IMR-90 (cell line): ENCODE measurements around the gene MNT. TPM values are rescaled to one million over a fixed set of nuclear protein-coding genes. Genes with fewer than 3 reads are reported as not detected.

Experiments used
- ATAC-seq: fragments of 200-7000 bp; cut with Tn5 transposase; 2 replicates; pipeline ENCODE4 v1.9.1; 2020; ENCODE audit warnings: low read depth, mild to moderate bottlenecking, moderate library complexity
- BruUV-seq: library from RNA; stranded (reverse); fragments of 400-500 nt; replicated peaks from 2 replicates; lab custom pipeline; 2021; lab: Mats Ljungman, UMichigan
- CTCF ChIA-PET: fragments of 300-600 bp; formaldehyde crosslinking; extraction: SDS; loops from one replicate; lab custom pipeline; 2021; ENCODE audit warnings: antibody characterized with exemption; lab: Yijun Ruan, JAX
- POLR2A ChIA-PET: fragments of 300-600 bp; sonication (Branson Sonifier 250); formaldehyde crosslinking; loops from one replicate; lab custom pipeline; 2022; ENCODE audit warnings: antibody characterized with exemption; ENCODE audit not compliant: unreplicated experiment; lab: Charles Lee
- DNase-seq: peaks from one replicate; pipeline ENCODE4 v3.0.0; 2013
- H2AFZ ChIP-seq: replicated peaks from 2 replicates; pipeline ENCODE3; 2013; ENCODE audit warnings: low read length, mild to moderate bottlenecking; ENCODE audit not compliant: poor library complexity
- H2AK5ac ChIP-seq: 2 replicates; pipeline ENCODE4 v1.6.1; 2013; ENCODE audit warnings: low read depth, low read length, inconsistent platforms
- H2AK9ac ChIP-seq: replicated peaks from 2 replicates; pipeline ENCODE3; 2013; ENCODE audit warnings: mild to moderate bottlenecking, low read depth, low read length, moderate library complexity; ENCODE audit not compliant: poor library complexity
- H2BK120ac ChIP-seq: 2 replicates; pipeline ENCODE4 v1.6.1; 2013; ENCODE audit warnings: low read depth, low read length, inconsistent platforms
- H2BK15ac ChIP-seq: 3 replicates; pipeline ENCODE4 v1.6.1; 2013; ENCODE audit warnings: low read depth, low read length, inconsistent platforms
- H2BK20ac ChIP-seq: 2 replicates; pipeline ENCODE4 v1.6.1; 2013; ENCODE audit warnings: low read depth, mild to moderate bottlenecking, inconsistent platforms, low read length, moderate library complexity
- H2BK5ac ChIP-seq: 2 replicates; pipeline ENCODE4 v1.6.1; 2013; ENCODE audit warnings: mild to moderate bottlenecking, low read depth, low read length, inconsistent platforms; ENCODE audit not compliant: poor library complexity, severe bottlenecking
- H3K14ac ChIP-seq: replicated peaks from 2 replicates; pipeline ENCODE4 v1.6.1; 2013; ENCODE audit warnings: low read depth, low read length, inconsistent platforms
- H3K18ac ChIP-seq: 2 replicates; pipeline ENCODE4 v1.6.1; 2013; ENCODE audit warnings: low read depth, low read length, control low read depth
- H3K23ac ChIP-seq: 2 replicates; pipeline ENCODE4 v1.6.1; 2013; ENCODE audit warnings: low read depth, low read length, inconsistent platforms
- H3K27ac ChIP-seq: 2 replicates; pipeline ENCODE4 v1.5.1; 2013; ENCODE audit warnings: mild to moderate bottlenecking, control low read depth, low read length; ENCODE audit not compliant: insufficient read depth
- H3K27me3 ChIP-seq: 2 replicates; pipeline ENCODE4 v1.6.1; 2013; ENCODE audit warnings: low read length; ENCODE audit not compliant: control insufficient read depth, insufficient read depth
- H3K36me3 ChIP-seq: 2 replicates; pipeline ENCODE4 v1.6.1; 2013; ENCODE audit warnings: low read length, mixed read lengths; ENCODE audit not compliant: control insufficient read depth, insufficient read depth
- H3K4ac ChIP-seq: 2 replicates; pipeline ENCODE4 v1.6.1; 2013; ENCODE audit warnings: low read depth, low read length, inconsistent platforms
- H3K4me1 ChIP-seq: 2 replicates; pipeline ENCODE4 v1.6.1; 2013; ENCODE audit warnings: low read length, mixed read lengths; ENCODE audit not compliant: control insufficient read depth, insufficient read depth
- H3K4me2 ChIP-seq: 2 replicates; pipeline ENCODE4 v1.6.1; 2013; ENCODE audit warnings: low read depth, mild to moderate bottlenecking, control low read depth, low read length, moderate library complexity
- H3K4me3 ChIP-seq: 2 replicates; pipeline ENCODE4 v1.5.1; 2013; ENCODE audit warnings: low read depth, mild to moderate bottlenecking, control low read depth, low read length, moderate library complexity; ENCODE audit not compliant: insufficient read depth
- H3K56ac ChIP-seq: 2 replicates; pipeline ENCODE4 v1.6.1; 2013; ENCODE audit warnings: low read length, inconsistent platforms; ENCODE audit not compliant: insufficient read depth; ENCODE audit errors: extremely low read depth
- H3K79me1 ChIP-seq, 2 experiments: 2 replicates each; pipeline ENCODE4 v1.6.1; 2013; ENCODE audit warnings: low read length in 2 of 2, inconsistent platforms in 1 of 2, low read depth in 1 of 2
- H3K9ac ChIP-seq: 2 replicates; pipeline ENCODE4 v1.6.1; 2013; ENCODE audit warnings: low read depth, low read length, control low read depth
- H3K9me1 ChIP-seq: 2 replicates; pipeline ENCODE4 v1.6.1; 2013; ENCODE audit warnings: low read length, inconsistent platforms; ENCODE audit not compliant: insufficient read depth
- H3K9me3 ChIP-seq: 2 replicates; pipeline ENCODE4 v1.6.1; 2013; ENCODE audit warnings: low read length; ENCODE audit not compliant: control insufficient read depth, insufficient read depth
- H4K20me1 ChIP-seq: 2 replicates; pipeline ENCODE4 v1.6.1; 2013; ENCODE audit warnings: low read length, inconsistent platforms; ENCODE audit not compliant: insufficient read depth
- H4K5ac ChIP-seq: 2 replicates; pipeline ENCODE4 v1.6.1; 2013; ENCODE audit warnings: mild to moderate bottlenecking, low read depth, low read length, control low read depth
- H4K8ac ChIP-seq, 2 experiments: 2 replicates each; pipeline ENCODE4 v1.6.1; 2013; ENCODE audit warnings: low read depth in 2 of 2, low read length in 2 of 2, control low read depth in 1 of 2, inconsistent platforms in 1 of 2
- H4K91ac ChIP-seq: 2 replicates; pipeline ENCODE4 v1.6.1; 2013; ENCODE audit warnings: low read depth, low read length, inconsistent platforms; ENCODE audit not compliant: insufficient read depth
- CHD1 ChIP-seq: IDR thresholded peaks from 2 replicates; pipeline ENCODE4 v1.6.1; 2012; ENCODE audit warnings: low read depth, low read length, improper control_type of control experiment
- MXI1 ChIP-seq: IDR thresholded peaks from 2 replicates; pipeline ENCODE4 v1.6.1; 2012; ENCODE audit warnings: low read depth, mild to moderate bottlenecking, low read length, moderate library complexity, borderline replicate concordance
- NFE2L2 ChIP-seq: fragments of 150-350 bp; IDR thresholded peaks from 2 replicates; pipeline ENCODE4 v1.6.1; 2016; ENCODE audit warnings: low read depth, mild to moderate bottlenecking, low read length
- POLR2A ChIP-seq: IDR thresholded peaks from 2 replicates; pipeline ENCODE4 v1.6.1; 2012; ENCODE audit warnings: mild to moderate bottlenecking, low read depth, low read length
- RCOR1 ChIP-seq: IDR thresholded peaks from 2 replicates; pipeline ENCODE4 v1.6.1; 2012; ENCODE audit warnings: mild to moderate bottlenecking, low read length, improper control_type of control experiment; ENCODE audit not compliant: insufficient replicate concordance
- RFX5 ChIP-seq: IDR thresholded peaks from 2 replicates; pipeline ENCODE4 v1.8.0; 2012; ENCODE audit warnings: low read depth, mild to moderate bottlenecking, low read length, moderate library complexity
- SMC3 ChIP-seq: fragments of 150-350 bp; IDR thresholded peaks from 2 replicates; pipeline ENCODE4 v1.6.1; 2016; ENCODE audit warnings: low read depth, mild to moderate bottlenecking, antibody characterized with exemption, low read length, moderate library complexity
- WGBS, 2 experiments: methylation state at CpG; one replicate each; pipeline versions ENCODE4 v1.1.5 to v1.1.7; 2013; ENCODE audit warnings: missing lambda C conversion rate in 2 of 2; ENCODE audit not compliant: insufficient read length in 1 of 2; ENCODE audit errors: extremely low coverage in 2 of 2; 5-methylcytosine and 5-hydroxymethylcytosine counted together
- dilution Hi-C: fragments of 300-500 bp; cut with HindIII; formaldehyde crosslinking; loops from one replicate; pipeline ENCODE4 v1.14.3; 2018; ENCODE audit warnings: low sequenced_read_pairs; ENCODE audit not compliant: unreplicated experiment
- in situ Hi-C: fragments of 300-500 bp; cut with MboI; formaldehyde crosslinking; loops from 3 replicates; pipeline ENCODE4 v1.14.3; 2019; ENCODE audit warnings: low sequenced_read_pairs, inconsistent platforms, mixed read lengths
- intact Hi-C: fragments of 100-400 bp; cut with micrococcal nuclease; formaldehyde crosslinking; loops from 2 replicates; pipeline ENCODE4 v1.10.0; 2022
- polyA plus RNA-seq, 3 experiments: library from polyadenylated mRNA; depleted of rRNA; stranded (reverse); fragments of >200 nt; gene quantifications; 2 replicates each; pipeline ENCODE4 v1.2.3, GENCODE V29; 2012; ENCODE audit warnings: low replicate concordance in 1 of 3
- total RNA-seq: library from RNA; depleted of rRNA; stranded (reverse); fragments of >200 nt; gene quantifications from 2 replicates; pipeline ENCODE4 v1.2.3, GENCODE V29; 2012

MNT gene
- total and polyA plus RNA-seq, 2 of the 4 experiments (the other 2 are of a cell fraction), result 1.4 to 8.3 TPM

DNA sequence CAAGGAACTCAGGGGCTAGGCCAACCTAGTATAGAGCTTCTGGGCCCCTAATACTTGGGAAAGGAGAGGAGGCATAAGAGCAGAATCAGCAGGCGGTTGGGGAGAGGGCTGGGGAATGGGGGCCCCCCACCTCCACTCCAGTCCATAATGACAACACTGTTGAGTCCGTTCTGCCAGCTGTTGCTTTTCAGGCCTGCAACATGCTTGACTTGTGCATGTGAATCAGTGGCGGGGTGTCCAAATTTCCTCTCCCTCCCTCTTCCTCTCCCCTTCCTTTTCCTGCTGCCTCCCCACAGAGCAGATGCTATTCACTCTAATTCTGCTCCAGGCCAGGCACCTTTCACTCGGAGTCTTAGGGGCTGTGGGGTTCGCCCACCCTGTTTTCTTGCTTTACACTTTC, 31.8 kb downstream of the MNT start:
- Histone ChIP-seq H4K8ac (no peak overlapping the region), H3K27ac (no peak overlapping the region), H3K9me3 (no peaks in the 10 kb centered on the region), H3K23ac (no peak overlapping the region), H3K27me3 (no peaks in the 10 kb centered on the region), H4K20me1 (peaks cover 4% of the 10 kb centered on the region; the same call in 1 of the 2 replicates), H3K4ac (no peak overlapping the region), H2BK15ac (no peak overlapping the region), H3K4me1 (no peaks in the 10 kb centered on the region), H3K9ac (no peak overlapping the region), H3K18ac (no peak overlapping the region), H3K4me3 (no peak overlapping the region), H3K9me1 (no peaks in the 10 kb centered on the region), H2AFZ (no peak overlapping the region), H3K14ac (no peak overlapping the region), H3K79me1 (no peaks in the 10 kb centered on the region), H2BK120ac (no peak overlapping the region), H2BK5ac (no peak overlapping the region), H2BK20ac (no peak overlapping the region), H2AK9ac (no peak overlapping the region), H2AK5ac (no peak overlapping the region), H3K56ac (no peak overlapping the region), H3K36me3 (peaks cover 44% of the 10 kb centered on the region), H4K91ac (no peak overlapping the region), H3K4me2 (no peak overlapping the region), H4K5ac (no peak overlapping the region)
- DNase-seq (no peak), ATAC-seq (peak; percentile 38)
- no TSS peak for BruUV-seq
- TF ChIP-seq POLR2A (no peak), CHD1 (no peak), RCOR1 (no peak), SMC3 (no peak), RFX5 (no peak), NFE2L2 (no peak), MXI1 (no peak)
- WGBS, 2 experiments, result 33% methylated on average over 1 of the region's 5 CpGs; no CpG with 5 or more reads in 1 of the 2 experiments
- dilution Hi-C loops, result no loop called here
- ChIA-PET POLR2A (no interaction called here), CTCF (interaction anchor here (1.2 kb wide), 1 partner anchor 14 kb away, joined by 3 read pairs; no protein-coding TSS in a partner anchor)
- intact Hi-C loops, result no loop called here
- in situ Hi-C loops, result no loop called here
